NCI-H146 (cell line): ENCODE results near the gene IL1RAP.
"Not testable (repeated sequence)": the region's sequence is repeated elsewhere in the genome, so short reads cannot be mapped to it uniquely, and the experiment has no call there.

Source experiments
- DNase-seq: peaks from one replicate; lab custom pipeline; 2025; lab: John Stamatoyannopoulos, UW

The IL1RAP gene

GRCh38 chr3:190506271-190506670 lies 7.6 kb upstream of the IL1RAP start:
- no peak for DNase-seq

GRCh38 chr3:190512666-190513065 lies 1.2 kb upstream of the IL1RAP start:
- no peak for DNase-seq

- peak; percentile 59 for DNase-seq
These were observed 698 bp downstream of the IL1RAP start for GRCh38 chr3:190514413-190515153.

GRCh38 chr3:190516416-190516815 lies 2.5 kb downstream of the IL1RAP start:
- DNase-seq = no peak

- no peak for DNase-seq
These were observed 3.8 kb downstream of the IL1RAP start for GRCh38 chr3:190517687-190518086.

GRCh38 chr3:190518531-190518930 lies 4.6 kb downstream of the IL1RAP start:
- not testable (repeated sequence) for DNase-seq

GRCh38 chr3:190519886-190520285 lies 6.0 kb downstream of the IL1RAP start:
- DNase-seq = no peak

- no peak for DNase-seq
These were observed 8.1 kb downstream of the IL1RAP start for GRCh38 chr3:190521998-190522397.

- no peak for DNase-seq
These were observed 8.8 kb downstream of the IL1RAP start for GRCh38 chr3:190522621-190523222.

- DNase-seq = no peak
These were observed 11.1 kb downstream of the IL1RAP start for GRCh38 chr3:190524942-190525341.

GRCh38 chr3:190525634-190526033 lies 11.7 kb downstream of the IL1RAP start:
- DNase-seq = no peak

GRCh38 chr3:190526787-190527762 lies 13.2 kb downstream of the IL1RAP start:
- DNase-seq = no peak

GRCh38 chr3:190528706-190529105 lies 14.8 kb downstream of the IL1RAP start:
- no peak for DNase-seq

- no peak for DNase-seq
These were observed 17.5 kb downstream of the IL1RAP start for GRCh38 chr3:190531406-190531805.

GRCh38 chr3:190532731-190533203 lies 18.9 kb downstream of the IL1RAP start:
- no peak for DNase-seq

- DNase-seq = no peak
These were observed 19.8 kb downstream of the IL1RAP start for GRCh38 chr3:190533511-190534281.

GRCh38 chr3:190534386-190534785 lies 20.5 kb downstream of the IL1RAP start:
- no peak for DNase-seq

GRCh38 chr3:190534986-190535385 lies 21.1 kb downstream of the IL1RAP start:
- DNase-seq = no peak

- no peak for DNase-seq
These were observed 23.3 kb downstream of the IL1RAP start for GRCh38 chr3:190537146-190537545.

GRCh38 chr3:190538288-190538687 lies 24.4 kb downstream of the IL1RAP start:
- peak; percentile 57 for DNase-seq

- DNase-seq = no peak
These were observed 25.6 kb downstream of the IL1RAP start for GRCh38 chr3:190539526-190539925.

- no peak for DNase-seq
These were observed 27.1 kb downstream of the IL1RAP start for GRCh38 chr3:190541008-190541407.
